T47D (cell line): ENCODE data around the gene ANKRD39.

Experiments
- DNase-seq, 2 experiments: peaks; one replicate each; pipeline versions ENCODE4 v3.0.0 to v3.0.0-alpha.2; 2011 to 2012; ENCODE audit warnings: low read depth in 1 of 2, low spot score in 1 of 2
- JUND ChIP-seq: IDR thresholded peaks from 2 replicates; pipeline ENCODE4 v1.6.1; 2012; ENCODE audit warnings: low read depth
- in situ Hi-C: cut with HindIII; loops from 2 replicates; pipeline ENCODE4 v1.10.0; 2016; ENCODE audit warnings: low sequenced_read_pairs, low pct_unique_long_range_greater_than_20kb

ANKRD39 gene

GRCh38 chr2:96835830-96836229 lies 22.0 kb downstream of the ANKRD39 start:
- no peak for DNase-seq
- TF ChIP-seq JUND = no peak
- in situ Hi-C loops = no loop called here

DNA sequence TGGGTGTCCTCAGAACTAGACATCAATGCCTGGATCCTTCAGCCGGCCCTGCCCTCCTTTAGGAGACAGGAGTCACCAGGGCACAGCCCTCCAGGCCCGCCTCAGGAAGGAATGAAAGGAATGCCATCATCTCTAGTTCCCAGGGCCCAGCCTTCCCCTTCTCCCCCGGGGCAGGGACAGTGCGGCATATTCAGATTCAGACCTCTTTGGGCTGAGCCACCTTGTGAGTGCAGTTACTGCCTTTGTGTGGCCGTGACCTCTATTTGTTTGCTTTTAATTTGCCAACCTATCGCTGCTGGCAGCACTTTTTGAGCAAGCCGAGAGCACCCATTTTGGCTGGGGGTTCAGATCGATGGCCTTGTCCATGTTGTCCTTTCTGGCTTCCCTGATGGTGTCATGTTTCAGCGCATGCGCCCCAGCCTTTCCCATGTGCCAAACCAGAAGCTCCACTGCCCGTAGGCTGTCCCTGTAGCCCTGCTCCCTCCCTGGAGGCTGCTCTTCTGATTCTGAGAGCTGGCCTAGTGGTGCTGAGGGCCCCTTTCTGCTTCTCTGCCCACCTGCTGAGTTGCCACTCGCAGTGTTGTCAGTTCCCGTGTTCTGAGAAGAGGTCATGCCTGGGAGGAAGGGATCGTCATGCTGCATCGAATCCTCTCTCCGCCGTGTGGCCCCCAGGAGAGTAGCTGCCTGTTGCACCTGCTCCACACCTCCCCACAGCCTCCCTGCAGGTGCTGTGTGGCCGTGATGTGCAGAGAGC lies 24.9 kb downstream of the ANKRD39 start:
- DNase-seq = peak; percentile 77 to 87

GRCh38 chr2:96832408-96832753 lies 25.4 kb downstream of the ANKRD39 start:
- DNase-seq = no peak
- in situ Hi-C loops = no loop called here
- TF ChIP-seq JUND = no peak

More for the DNA sequence above, 24.9 kb downstream of the ANKRD39 start:
- in situ Hi-C loops = no loop called here
- TF ChIP-seq JUND = no peak

- no peak for TF ChIP-seq JUND
- in situ Hi-C loops = no loop called here
- DNase-seq = peak in 1 of 2 experiments; percentile 37
Observed at GRCh38 chr2:96831679-96832078, 26.1 kb downstream of the ANKRD39 start.

- no peak for DNase-seq
Observed at GRCh38 chr2:96830044-96830562, 27.7 kb downstream of the ANKRD39 start.

GRCh38 chr2:96828874-96829273 lies 28.9 kb downstream of the ANKRD39 start:
- DNase-seq = no peak
- in situ Hi-C loops = no loop called here
- no peak for TF ChIP-seq JUND

More at GRCh38 chr2:96830044-96830562, 27.7 kb downstream of the ANKRD39 start:
- in situ Hi-C loops = no loop called here
- no peak for TF ChIP-seq JUND

GRCh38 chr2:96828436-96828835 lies 29.4 kb downstream of the ANKRD39 start:
- no peak for DNase-seq
- in situ Hi-C loops = no loop called here
- no peak for TF ChIP-seq JUND

DNA sequence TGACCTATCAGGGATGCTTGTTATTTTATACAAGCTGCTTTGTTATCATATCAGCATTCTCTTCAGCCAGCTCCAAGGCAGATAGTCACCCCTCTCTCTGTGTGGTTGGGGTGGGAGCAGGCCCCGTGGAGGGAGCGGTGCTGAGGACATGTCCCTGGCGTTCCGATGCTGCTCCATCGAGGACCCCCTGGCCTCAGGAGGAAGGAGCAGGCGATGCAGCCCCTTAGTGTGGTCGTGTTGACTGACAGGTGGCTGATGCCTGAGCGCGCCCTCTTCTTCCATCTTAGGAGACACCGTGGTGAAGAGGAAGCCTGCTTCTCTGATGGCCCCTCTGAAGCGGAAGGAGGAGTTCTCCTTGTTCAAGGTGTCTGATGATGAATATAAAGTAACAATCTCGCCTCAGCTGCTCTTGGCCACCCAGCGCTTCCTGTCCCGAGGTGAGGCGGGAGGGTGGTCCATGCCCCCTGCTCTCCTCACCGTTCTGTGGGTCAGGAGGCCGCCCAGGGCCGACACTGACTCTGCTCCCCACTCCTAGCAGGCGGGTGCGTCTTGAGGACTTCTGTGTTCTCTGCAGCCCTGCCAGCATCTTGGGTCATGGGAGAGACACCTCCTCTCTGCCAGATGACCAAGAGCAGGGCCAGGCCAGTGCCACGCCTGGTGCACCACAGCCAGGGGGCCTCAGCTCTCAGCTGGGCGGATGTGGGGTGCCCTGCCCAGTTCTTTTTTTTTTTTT lies 31.1 kb downstream of the ANKRD39 start:
- TF ChIP-seq JUND = no peak
- DNase-seq = no peak
- in situ Hi-C loops = no loop called here

GRCh38 chr2:96825057-96825456 lies 32.8 kb downstream of the ANKRD39 start:
- in situ Hi-C loops = no loop called here
- DNase-seq = no peak
- no peak for TF ChIP-seq JUND

DNA sequence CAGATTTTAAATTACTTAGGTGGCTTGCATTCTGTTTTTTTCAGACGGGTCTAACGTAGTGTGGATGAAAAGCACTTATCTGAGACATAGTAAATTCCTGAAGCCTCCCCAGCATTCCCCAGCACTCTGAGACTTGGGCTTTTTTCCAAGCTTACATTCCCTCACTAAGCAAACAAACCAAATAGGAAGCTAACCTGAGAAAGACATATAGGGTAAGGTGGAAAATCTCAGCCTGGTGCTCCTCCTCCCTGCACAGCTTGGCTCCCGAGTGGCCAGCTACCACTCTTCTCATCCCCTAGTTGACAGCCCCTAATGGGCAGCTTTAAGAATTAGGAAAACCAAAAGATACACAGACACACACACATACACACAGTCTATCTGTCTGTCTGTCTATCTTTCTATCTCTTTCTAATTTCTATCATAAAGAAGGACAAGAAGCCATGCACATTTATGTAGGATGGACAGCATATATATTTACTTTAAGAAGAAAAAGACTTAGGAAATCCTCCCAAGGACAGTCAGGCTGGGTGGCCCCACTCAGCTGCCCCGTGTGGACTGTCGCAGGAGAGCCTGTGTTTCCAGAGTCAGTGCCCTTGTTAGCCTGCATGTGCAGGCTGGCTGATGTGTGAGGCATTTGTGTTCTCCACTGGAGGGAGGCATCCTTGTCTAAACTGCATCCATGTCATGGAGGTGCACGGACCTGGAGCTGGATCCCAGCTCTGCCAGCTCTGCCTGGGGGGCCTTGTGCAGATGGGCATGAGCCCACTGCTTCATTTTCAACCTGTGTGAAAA lies 33.5 kb downstream of the ANKRD39 start:
- peak in 1 of 2 experiments; percentile 82 for DNase-seq
- no peak for TF ChIP-seq JUND
- in situ Hi-C loops = no loop called here

GRCh38 chr2:96823198-96823597 lies 34.6 kb downstream of the ANKRD39 start:
- no peak for TF ChIP-seq JUND
- in situ Hi-C loops = no loop called here
- no peak for DNase-seq

GRCh38 chr2:96822786-96823185 lies 35.0 kb downstream of the ANKRD39 start:
- TF ChIP-seq JUND = no peak
- DNase-seq = no peak
- in situ Hi-C loops = no loop called here

GRCh38 chr2:96821113-96821675 lies 36.6 kb downstream of the ANKRD39 start:
- no peak for TF ChIP-seq JUND
- in situ Hi-C loops = no loop called here
- DNase-seq = no peak
